A673 (cell line): ENCODE data around the gene PM20D1.

Experiments used
- EZH2 ChIP-seq: fragments of 200-600 bp; sonication (generic); IDR thresholded peaks from 2 replicates; pipeline ENCODE4 v1.6.1; 2017; ENCODE audit warnings: borderline replicate concordance, low read depth, mild to moderate bottlenecking, mixed read lengths, antibody characterized with exemption, low read length; ENCODE audit not compliant: poor library complexity, severe bottlenecking
- TF ChIP-seq, protein P1 (sequence below): fragments of 300-800, 200-600 bp; sonication (generic); conservative IDR thresholded peaks from 2 replicates; pipeline ENCODE4 v1.5.1; 2017; ENCODE audit warnings: low read depth, mild to moderate bottlenecking, antibody characterized with exemption, low read length, moderate library complexity, mixed read lengths

- TF ChIP-seq, protein P1, sequence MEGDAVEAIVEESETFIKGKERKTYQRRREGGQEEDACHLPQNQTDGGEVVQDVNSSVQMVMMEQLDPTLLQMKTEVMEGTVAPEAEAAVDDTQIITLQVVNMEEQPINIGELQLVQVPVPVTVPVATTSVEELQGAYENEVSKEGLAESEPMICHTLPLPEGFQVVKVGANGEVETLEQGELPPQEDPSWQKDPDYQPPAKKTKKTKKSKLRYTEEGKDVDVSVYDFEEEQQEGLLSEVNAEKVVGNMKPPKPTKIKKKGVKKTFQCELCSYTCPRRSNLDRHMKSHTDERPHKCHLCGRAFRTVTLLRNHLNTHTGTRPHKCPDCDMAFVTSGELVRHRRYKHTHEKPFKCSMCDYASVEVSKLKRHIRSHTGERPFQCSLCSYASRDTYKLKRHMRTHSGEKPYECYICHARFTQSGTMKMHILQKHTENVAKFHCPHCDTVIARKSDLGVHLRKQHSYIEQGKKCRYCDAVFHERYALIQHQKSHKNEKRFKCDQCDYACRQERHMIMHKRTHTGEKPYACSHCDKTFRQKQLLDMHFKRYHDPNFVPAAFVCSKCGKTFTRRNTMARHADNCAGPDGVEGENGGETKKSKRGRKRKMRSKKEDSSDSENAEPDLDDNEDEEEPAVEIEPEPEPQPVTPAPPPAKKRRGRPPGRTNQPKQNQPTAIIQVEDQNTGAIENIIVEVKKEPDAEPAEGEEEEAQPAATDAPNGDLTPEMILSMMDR = no peak
- no peak for TF ChIP-seq EZH2
These were observed 9.6 kb downstream of the PM20D1 start for GRCh38 chr1:205840146-205840923.
